IMR-90 (cell line): Measurements from ENCODE around the gene SPECC1L. TPM values are rescaled to one million over a fixed set of nuclear protein-coding genes. Genes with fewer than 3 reads are reported as not detected.

Source experiments
- ATAC-seq: fragments of 200-7000 bp; cut with Tn5 transposase; 2 replicates; pipeline ENCODE4 v1.9.1; 2020; ENCODE audit warnings: low read depth, mild to moderate bottlenecking, moderate library complexity
- BruUV-seq: library from RNA; stranded (reverse); fragments of 400-500 nt; replicated peaks from 2 replicates; lab custom pipeline; 2021; lab: Mats Ljungman, UMichigan
- CTCF ChIA-PET: fragments of 300-600 bp; formaldehyde crosslinking; extraction: SDS; loops from one replicate; lab custom pipeline; 2021; ENCODE audit warnings: antibody characterized with exemption; lab: Yijun Ruan, JAX
- POLR2A ChIA-PET: fragments of 300-600 bp; sonication (Branson Sonifier 250); formaldehyde crosslinking; loops from one replicate; lab custom pipeline; 2022; ENCODE audit warnings: antibody characterized with exemption; ENCODE audit not compliant: unreplicated experiment; lab: Charles Lee
- DNase-seq: peaks from one replicate; pipeline ENCODE4 v3.0.0; 2013
- H2AFZ ChIP-seq: replicated peaks from 2 replicates; pipeline ENCODE3; 2013; ENCODE audit warnings: low read length, mild to moderate bottlenecking; ENCODE audit not compliant: poor library complexity
- H2AK5ac ChIP-seq: 2 replicates; pipeline ENCODE4 v1.6.1; 2013; ENCODE audit warnings: low read depth, low read length, inconsistent platforms
- H2AK9ac ChIP-seq: replicated peaks from 2 replicates; pipeline ENCODE3; 2013; ENCODE audit warnings: mild to moderate bottlenecking, low read depth, low read length, moderate library complexity; ENCODE audit not compliant: poor library complexity
- H2BK120ac ChIP-seq: 2 replicates; pipeline ENCODE4 v1.6.1; 2013; ENCODE audit warnings: low read depth, low read length, inconsistent platforms
- H2BK15ac ChIP-seq: 3 replicates; pipeline ENCODE4 v1.6.1; 2013; ENCODE audit warnings: low read depth, low read length, inconsistent platforms
- H2BK20ac ChIP-seq: 2 replicates; pipeline ENCODE4 v1.6.1; 2013; ENCODE audit warnings: low read depth, mild to moderate bottlenecking, inconsistent platforms, low read length, moderate library complexity
- H2BK5ac ChIP-seq: 2 replicates; pipeline ENCODE4 v1.6.1; 2013; ENCODE audit warnings: mild to moderate bottlenecking, low read depth, low read length, inconsistent platforms; ENCODE audit not compliant: poor library complexity, severe bottlenecking
- H3K14ac ChIP-seq: replicated peaks from 2 replicates; pipeline ENCODE4 v1.6.1; 2013; ENCODE audit warnings: low read depth, low read length, inconsistent platforms
- H3K18ac ChIP-seq: 2 replicates; pipeline ENCODE4 v1.6.1; 2013; ENCODE audit warnings: low read depth, low read length, control low read depth
- H3K23ac ChIP-seq: 2 replicates; pipeline ENCODE4 v1.6.1; 2013; ENCODE audit warnings: low read depth, low read length, inconsistent platforms
- H3K27ac ChIP-seq: 2 replicates; pipeline ENCODE4 v1.5.1; 2013; ENCODE audit warnings: mild to moderate bottlenecking, control low read depth, low read length; ENCODE audit not compliant: insufficient read depth
- H3K27me3 ChIP-seq: 2 replicates; pipeline ENCODE4 v1.6.1; 2013; ENCODE audit warnings: low read length; ENCODE audit not compliant: control insufficient read depth, insufficient read depth
- H3K36me3 ChIP-seq: 2 replicates; pipeline ENCODE4 v1.6.1; 2013; ENCODE audit warnings: low read length, mixed read lengths; ENCODE audit not compliant: control insufficient read depth, insufficient read depth
- H3K4ac ChIP-seq: 2 replicates; pipeline ENCODE4 v1.6.1; 2013; ENCODE audit warnings: low read depth, low read length, inconsistent platforms
- H3K4me1 ChIP-seq: 2 replicates; pipeline ENCODE4 v1.6.1; 2013; ENCODE audit warnings: low read length, mixed read lengths; ENCODE audit not compliant: control insufficient read depth, insufficient read depth
- H3K4me2 ChIP-seq: 2 replicates; pipeline ENCODE4 v1.6.1; 2013; ENCODE audit warnings: low read depth, mild to moderate bottlenecking, control low read depth, low read length, moderate library complexity
- H3K4me3 ChIP-seq: 2 replicates; pipeline ENCODE4 v1.5.1; 2013; ENCODE audit warnings: low read depth, mild to moderate bottlenecking, control low read depth, low read length, moderate library complexity; ENCODE audit not compliant: insufficient read depth
- H3K56ac ChIP-seq: 2 replicates; pipeline ENCODE4 v1.6.1; 2013; ENCODE audit warnings: low read length, inconsistent platforms; ENCODE audit not compliant: insufficient read depth; ENCODE audit errors: extremely low read depth
- H3K79me1 ChIP-seq, 2 experiments: 2 replicates each; pipeline ENCODE4 v1.6.1; 2013; ENCODE audit warnings: low read length in 2 of 2, inconsistent platforms in 1 of 2, low read depth in 1 of 2
- H3K9ac ChIP-seq: 2 replicates; pipeline ENCODE4 v1.6.1; 2013; ENCODE audit warnings: low read depth, low read length, control low read depth
- H3K9me1 ChIP-seq: 2 replicates; pipeline ENCODE4 v1.6.1; 2013; ENCODE audit warnings: low read length, inconsistent platforms; ENCODE audit not compliant: insufficient read depth
- H3K9me3 ChIP-seq: 2 replicates; pipeline ENCODE4 v1.6.1; 2013; ENCODE audit warnings: low read length; ENCODE audit not compliant: control insufficient read depth, insufficient read depth
- H4K20me1 ChIP-seq: 2 replicates; pipeline ENCODE4 v1.6.1; 2013; ENCODE audit warnings: low read length, inconsistent platforms; ENCODE audit not compliant: insufficient read depth
- H4K5ac ChIP-seq: 2 replicates; pipeline ENCODE4 v1.6.1; 2013; ENCODE audit warnings: mild to moderate bottlenecking, low read depth, low read length, control low read depth
- H4K8ac ChIP-seq, 2 experiments: 2 replicates each; pipeline ENCODE4 v1.6.1; 2013; ENCODE audit warnings: low read depth in 2 of 2, low read length in 2 of 2, control low read depth in 1 of 2, inconsistent platforms in 1 of 2
- H4K91ac ChIP-seq: 2 replicates; pipeline ENCODE4 v1.6.1; 2013; ENCODE audit warnings: low read depth, low read length, inconsistent platforms; ENCODE audit not compliant: insufficient read depth
- BHLHE40 ChIP-seq: fragments of 150-350 bp; IDR thresholded peaks from 2 replicates; pipeline ENCODE4 v1.6.1; 2016; ENCODE audit warnings: mild to moderate bottlenecking, low read depth, low read length
- CHD1 ChIP-seq: IDR thresholded peaks from 2 replicates; pipeline ENCODE4 v1.6.1; 2012; ENCODE audit warnings: low read depth, low read length, improper control_type of control experiment
- MAFK ChIP-seq: IDR thresholded peaks from 2 replicates; pipeline ENCODE4 v1.6.1; 2012; ENCODE audit warnings: low read depth, low read length, improper control_type of control experiment
- MAZ ChIP-seq: IDR thresholded peaks from 2 replicates; pipeline ENCODE4 v1.6.1; 2012; ENCODE audit warnings: low read depth, mild to moderate bottlenecking, low read length, improper control_type of control experiment, moderate library complexity, borderline replicate concordance
- NFE2L2 ChIP-seq: fragments of 150-350 bp; IDR thresholded peaks from 2 replicates; pipeline ENCODE4 v1.6.1; 2016; ENCODE audit warnings: low read depth, mild to moderate bottlenecking, low read length
- RFX5 ChIP-seq: IDR thresholded peaks from 2 replicates; pipeline ENCODE4 v1.8.0; 2012; ENCODE audit warnings: low read depth, mild to moderate bottlenecking, low read length, moderate library complexity
- dilution Hi-C: fragments of 300-500 bp; cut with HindIII; formaldehyde crosslinking; loops from one replicate; pipeline ENCODE4 v1.14.3; 2018; ENCODE audit warnings: low sequenced_read_pairs; ENCODE audit not compliant: unreplicated experiment
- in situ Hi-C: fragments of 300-500 bp; cut with MboI; formaldehyde crosslinking; loops from 3 replicates; pipeline ENCODE4 v1.14.3; 2019; ENCODE audit warnings: low sequenced_read_pairs, inconsistent platforms, mixed read lengths
- intact Hi-C: fragments of 100-400 bp; cut with micrococcal nuclease; formaldehyde crosslinking; loops from 2 replicates; pipeline ENCODE4 v1.10.0; 2022
- polyA plus RNA-seq, 3 experiments: library from polyadenylated mRNA; depleted of rRNA; stranded (reverse); fragments of >200 nt; gene quantifications; 2 replicates each; pipeline ENCODE4 v1.2.3, GENCODE V29; 2012; ENCODE audit warnings: low replicate concordance in 1 of 3
- total RNA-seq: library from RNA; depleted of rRNA; stranded (reverse); fragments of >200 nt; gene quantifications from 2 replicates; pipeline ENCODE4 v1.2.3, GENCODE V29; 2012
- TF ChIP-seq, protein P1 (sequence below): fragments of 150-350 bp; IDR thresholded peaks from 2 replicates; pipeline ENCODE4 v1.6.1; 2016; ENCODE audit warnings: low read depth, mild to moderate bottlenecking, low read length, moderate library complexity, borderline replicate concordance
- TF ChIP-seq, protein P2 (sequence below): fragments of 150-350 bp; IDR thresholded peaks from 2 replicates; pipeline ENCODE4 v1.6.1; 2017; ENCODE audit warnings: mild to moderate bottlenecking, antibody characterized with exemption, low read length, low read depth
- TF ChIP-seq, protein P3 (sequence below): conservative IDR thresholded peaks from 2 replicates; pipeline ENCODE4 v1.5.1; 2012; ENCODE audit warnings: mild to moderate bottlenecking, low read depth, low read length, improper control_type of control experiment

SPECC1L gene
- total and polyA plus RNA-seq, 2 of the 4 experiments (the other 2 are of a cell fraction), result 18.7 to 44.1 TPM

DNA sequence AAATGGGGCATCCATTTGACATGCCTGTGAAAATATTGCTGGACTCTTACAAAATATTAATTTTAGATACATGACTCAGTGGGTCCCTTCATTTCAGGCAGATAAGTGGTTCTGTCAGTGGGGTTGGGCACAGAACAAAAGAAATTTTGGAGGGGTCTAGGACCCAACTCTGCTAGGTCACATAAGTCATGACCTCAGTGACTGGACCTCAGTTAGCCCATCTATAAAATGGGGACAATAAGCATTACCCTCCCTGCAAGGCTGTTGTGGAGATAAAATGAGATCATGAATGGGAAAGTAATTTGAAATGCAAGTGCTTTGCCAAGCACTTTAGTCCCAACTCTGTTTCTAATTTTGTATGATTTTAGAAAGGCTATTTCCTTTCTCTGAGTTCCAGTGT is 180.5 kb downstream of the SPECC1L start:
- DNase-seq (no peak), ATAC-seq (no peak)
- no peaks in the 10 kb centered on the region for H3K9me1 ChIP-seq
- H3K56ac ChIP-seq, result no peak overlapping the region
- dilution Hi-C loops, result no loop called here
- no peaks in the 10 kb centered on the region for H3K79me1 ChIP-seq
- H4K8ac ChIP-seq, result no peak overlapping the region
- peaks cover 5% of the 10 kb centered on the region for H3K9me3 ChIP-seq
- TF ChIP-seq MAFK, result no peak
- TF ChIP-seq, protein P1, sequence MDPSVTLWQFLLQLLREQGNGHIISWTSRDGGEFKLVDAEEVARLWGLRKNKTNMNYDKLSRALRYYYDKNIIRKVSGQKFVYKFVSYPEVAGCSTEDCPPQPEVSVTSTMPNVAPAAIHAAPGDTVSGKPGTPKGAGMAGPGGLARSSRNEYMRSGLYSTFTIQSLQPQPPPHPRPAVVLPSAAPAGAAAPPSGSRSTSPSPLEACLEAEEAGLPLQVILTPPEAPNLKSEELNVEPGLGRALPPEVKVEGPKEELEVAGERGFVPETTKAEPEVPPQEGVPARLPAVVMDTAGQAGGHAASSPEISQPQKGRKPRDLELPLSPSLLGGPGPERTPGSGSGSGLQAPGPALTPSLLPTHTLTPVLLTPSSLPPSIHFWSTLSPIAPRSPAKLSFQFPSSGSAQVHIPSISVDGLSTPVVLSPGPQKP, result no peak
- no peak for TF ChIP-seq BHLHE40
- TF ChIP-seq, protein P2, sequence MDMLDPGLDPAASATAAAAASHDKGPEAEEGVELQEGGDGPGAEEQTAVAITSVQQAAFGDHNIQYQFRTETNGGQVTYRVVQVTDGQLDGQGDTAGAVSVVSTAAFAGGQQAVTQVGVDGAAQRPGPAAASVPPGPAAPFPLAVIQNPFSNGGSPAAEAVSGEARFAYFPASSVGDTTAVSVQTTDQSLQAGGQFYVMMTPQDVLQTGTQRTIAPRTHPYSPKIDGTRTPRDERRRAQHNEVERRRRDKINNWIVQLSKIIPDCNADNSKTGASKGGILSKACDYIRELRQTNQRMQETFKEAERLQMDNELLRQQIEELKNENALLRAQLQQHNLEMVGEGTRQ, result no peak
- TF ChIP-seq, protein P3, sequence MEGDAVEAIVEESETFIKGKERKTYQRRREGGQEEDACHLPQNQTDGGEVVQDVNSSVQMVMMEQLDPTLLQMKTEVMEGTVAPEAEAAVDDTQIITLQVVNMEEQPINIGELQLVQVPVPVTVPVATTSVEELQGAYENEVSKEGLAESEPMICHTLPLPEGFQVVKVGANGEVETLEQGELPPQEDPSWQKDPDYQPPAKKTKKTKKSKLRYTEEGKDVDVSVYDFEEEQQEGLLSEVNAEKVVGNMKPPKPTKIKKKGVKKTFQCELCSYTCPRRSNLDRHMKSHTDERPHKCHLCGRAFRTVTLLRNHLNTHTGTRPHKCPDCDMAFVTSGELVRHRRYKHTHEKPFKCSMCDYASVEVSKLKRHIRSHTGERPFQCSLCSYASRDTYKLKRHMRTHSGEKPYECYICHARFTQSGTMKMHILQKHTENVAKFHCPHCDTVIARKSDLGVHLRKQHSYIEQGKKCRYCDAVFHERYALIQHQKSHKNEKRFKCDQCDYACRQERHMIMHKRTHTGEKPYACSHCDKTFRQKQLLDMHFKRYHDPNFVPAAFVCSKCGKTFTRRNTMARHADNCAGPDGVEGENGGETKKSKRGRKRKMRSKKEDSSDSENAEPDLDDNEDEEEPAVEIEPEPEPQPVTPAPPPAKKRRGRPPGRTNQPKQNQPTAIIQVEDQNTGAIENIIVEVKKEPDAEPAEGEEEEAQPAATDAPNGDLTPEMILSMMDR, result no peak
- TF ChIP-seq CHD1, result no peak
- TF ChIP-seq NFE2L2, result no peak
- no peak for TF ChIP-seq RFX5
- no peak for TF ChIP-seq MAZ
- H2BK20ac ChIP-seq, result no peak overlapping the region
- intact Hi-C loops, result no loop called here
- CTCF ChIA-PET, result no interaction called here
- H3K23ac ChIP-seq, result no peak overlapping the region
- H3K4me2 ChIP-seq, result no peak overlapping the region
- no peaks in the 10 kb centered on the region for H3K4me1 ChIP-seq
- no peaks in the 10 kb centered on the region for H3K36me3 ChIP-seq
- H3K4me3 ChIP-seq, result no peak overlapping the region
- H4K5ac ChIP-seq, result no peak overlapping the region
- POLR2A ChIA-PET, result no interaction called here
- no peak overlapping the region for H2BK15ac ChIP-seq
- BruUV-seq, result no TSS peak
- peaks cover 8% of the 10 kb centered on the region for H3K27me3 ChIP-seq
- no peak overlapping the region for H2AK9ac ChIP-seq
- no peak overlapping the region for H3K18ac ChIP-seq
- H2AFZ ChIP-seq, result no peak overlapping the region
- H3K27ac ChIP-seq, result no peak overlapping the region
- H4K20me1 ChIP-seq, result no peaks in the 10 kb centered on the region
- H2BK120ac ChIP-seq, result no peak overlapping the region
- H3K4ac ChIP-seq, result no peak overlapping the region
- no peak overlapping the region for H3K14ac ChIP-seq
- no peak overlapping the region for H3K9ac ChIP-seq
- no peak overlapping the region for H4K91ac ChIP-seq
- no peak overlapping the region for H2BK5ac ChIP-seq
- in situ Hi-C loops, result no loop called here
- no peak overlapping the region for H2AK5ac ChIP-seq
